Mesothelial cell of epicardium (in vitro differentiated cells): Measurements from ENCODE around the gene STOM. TPM values are rescaled to one million over a fixed set of nuclear protein-coding genes. Genes with fewer than 3 reads are reported as not detected.

ENCODE experiments used
- DNase-seq, 2 experiments: peaks; one replicate each; pipeline ENCODE4 v3.0.0; 2021; ENCODE audit warnings: low spot score in 2 of 2; ENCODE audit not compliant: unreplicated experiment in 2 of 2
- H3K27ac Mint-ChIP-seq: 2 replicates; pipeline ENCODE4 v1.8.0; 2021; ENCODE audit warnings: mixed read lengths
- H3K27me3 Mint-ChIP-seq: 2 replicates; pipeline ENCODE4 v1.8.0; 2021; ENCODE audit warnings: low read depth, mixed read lengths
- H3K36me3 Mint-ChIP-seq: 2 replicates; pipeline ENCODE4 v1.8.0; 2021; ENCODE audit warnings: mixed read lengths
- H3K4me1 Mint-ChIP-seq: 2 replicates; pipeline ENCODE4 v1.8.0; 2021; ENCODE audit warnings: mixed read lengths
- H3K4me3 Mint-ChIP-seq: 2 replicates; pipeline ENCODE4 v1.8.0; 2021; ENCODE audit warnings: mild to moderate bottlenecking, moderate library complexity, mixed read lengths
- H3K9me3 Mint-ChIP-seq: 2 replicates; pipeline ENCODE4 v1.8.0; 2021; ENCODE audit warnings: mixed read lengths
- CTCF ChIP-seq: fragments of 200-600 bp; sonication (generic); IDR thresholded peaks from one replicate; pipeline ENCODE4 v1.5.0; 2021; ENCODE audit warnings: antibody characterized with exemption; ENCODE audit not compliant: unreplicated experiment
- total RNA-seq: library from RNA; stranded (reverse); gene quantifications from 3 replicates; pipeline ENCODE4 v1.2.1, GENCODE V29; 2021

The STOM gene
- total RNA-seq, 1 donor from 2014 or later = 53.2 TPM

GRCh38 chr9:121301881-121302286 is 68.2 kb downstream of the STOM start:
- Mint-ChIP-seq H3K36me3 (no peaks in the 10 kb centered on the region), H3K27ac (no peak overlapping the region), H3K4me1 (peaks cover 23% of the 10 kb centered on the region), H3K4me3 (no peak overlapping the region), H3K27me3 (no peaks in the 10 kb centered on the region), H3K9me3 (no peaks in the 10 kb centered on the region)
- TF ChIP-seq CTCF = no peak
- no peak for DNase-seq

- Mint-ChIP-seq H3K9me3 (no peaks in the 10 kb centered on the region), H3K4me3 (peak overlapping the region; percentile 74), H3K27me3 (no peaks in the 10 kb centered on the region), H3K36me3 (no peaks in the 10 kb centered on the region), H3K4me1 (peaks cover 23% of the 10 kb centered on the region), H3K27ac (peak overlapping the region; percentile 41)
- DNase-seq = no peak
- TF ChIP-seq CTCF = no peak
These were observed 69.5 kb downstream of the STOM start for GRCh38 chr9:121300283-121301119.

GRCh38 chr9:121299467-121300282 is 70.4 kb downstream of the STOM start:
- peak in 1 of 2 experiments; percentile 41 for DNase-seq
- Mint-ChIP-seq H3K36me3 (no peaks in the 10 kb centered on the region), H3K9me3 (no peaks in the 10 kb centered on the region), H3K4me1 (peaks cover 23% of the 10 kb centered on the region), H3K4me3 (peak overlapping the region; percentile 74), H3K27me3 (no peaks in the 10 kb centered on the region), H3K27ac (peak overlapping the region; percentile 50)
- TF ChIP-seq CTCF = no peak

GRCh38 chr9:121298689-121299466 is 71.2 kb downstream of the STOM start:
- Mint-ChIP-seq H3K9me3 (no peaks in the 10 kb centered on the region), H3K27ac (peak overlapping the region; percentile 87), H3K36me3 (no peaks in the 10 kb centered on the region), H3K4me3 (peak overlapping the region; percentile 58), H3K4me1 (peaks cover 23% of the 10 kb centered on the region), H3K27me3 (no peaks in the 10 kb centered on the region)
- no peak for DNase-seq
- no peak for TF ChIP-seq CTCF

- Mint-ChIP-seq H3K27ac (peak overlapping the region; percentile 87), H3K36me3 (no peaks in the 10 kb centered on the region), H3K9me3 (no peaks in the 10 kb centered on the region), H3K27me3 (no peaks in the 10 kb centered on the region), H3K4me1 (peaks cover 23% of the 10 kb centered on the region), H3K4me3 (no peak overlapping the region)
- no peak for TF ChIP-seq CTCF
- no peak for DNase-seq
These were observed 72.0 kb downstream of the STOM start for GRCh38 chr9:121298016-121298538.
